Measurements from ENCODE around the gene CDKN1C. TPM values are rescaled to one million over a fixed set of nuclear protein-coding genes. Genes with fewer than 3 reads are reported as not detected.

Gene CDKN1C
- total and polyA plus RNA-seq, 4 donors, result 37.3 to 107 (median 58.6) TPM

DNA sequence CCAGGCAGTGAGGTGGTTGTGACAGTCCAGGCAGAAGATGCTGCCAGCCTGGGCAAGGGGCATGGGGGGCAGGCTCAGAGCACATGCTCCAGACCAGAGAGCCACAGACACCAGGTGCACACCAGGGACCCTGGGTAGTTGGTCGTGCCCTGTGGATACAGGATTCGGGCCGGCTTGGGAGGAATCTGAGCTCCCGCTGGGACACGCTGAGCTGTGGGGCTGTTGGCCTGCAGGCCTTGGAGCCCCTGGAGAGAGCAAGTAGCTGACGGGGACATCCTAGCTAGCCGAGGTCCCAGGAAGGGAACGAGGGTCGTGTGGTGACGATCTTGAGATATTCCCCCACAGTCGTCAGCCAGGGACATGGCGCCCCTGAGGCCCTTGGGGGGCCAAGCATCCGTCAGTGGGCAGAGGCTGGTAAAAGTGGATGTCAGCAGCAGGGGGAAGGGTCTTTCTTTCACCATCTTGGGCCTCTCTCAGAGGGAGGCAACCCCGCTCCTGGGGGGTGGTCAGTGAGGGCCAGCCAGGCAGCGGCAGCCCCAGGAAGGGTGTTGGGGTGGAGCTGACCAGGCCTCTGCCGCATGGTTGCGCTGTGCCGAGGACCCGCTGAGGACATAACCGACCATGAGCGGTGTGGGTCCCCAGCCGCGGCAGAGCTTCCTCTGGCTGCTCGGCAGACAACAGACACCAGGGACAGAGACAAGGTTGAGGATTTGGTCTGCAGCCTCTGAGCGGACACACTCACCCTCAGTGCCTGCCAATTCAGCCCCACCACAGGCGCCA, 44.0 kb downstream of the CDKN1C start:
- Histone ChIP-seq H3K4me1 (ENCODE audit: control insufficient read depth, insufficient read depth, low read length) (peaks cover 54% of the 10 kb centered on the region), H3K36me3 (ENCODE audit: control insufficient read depth, insufficient read depth, low read length) (no peaks in the 10 kb centered on the region)

DNA sequence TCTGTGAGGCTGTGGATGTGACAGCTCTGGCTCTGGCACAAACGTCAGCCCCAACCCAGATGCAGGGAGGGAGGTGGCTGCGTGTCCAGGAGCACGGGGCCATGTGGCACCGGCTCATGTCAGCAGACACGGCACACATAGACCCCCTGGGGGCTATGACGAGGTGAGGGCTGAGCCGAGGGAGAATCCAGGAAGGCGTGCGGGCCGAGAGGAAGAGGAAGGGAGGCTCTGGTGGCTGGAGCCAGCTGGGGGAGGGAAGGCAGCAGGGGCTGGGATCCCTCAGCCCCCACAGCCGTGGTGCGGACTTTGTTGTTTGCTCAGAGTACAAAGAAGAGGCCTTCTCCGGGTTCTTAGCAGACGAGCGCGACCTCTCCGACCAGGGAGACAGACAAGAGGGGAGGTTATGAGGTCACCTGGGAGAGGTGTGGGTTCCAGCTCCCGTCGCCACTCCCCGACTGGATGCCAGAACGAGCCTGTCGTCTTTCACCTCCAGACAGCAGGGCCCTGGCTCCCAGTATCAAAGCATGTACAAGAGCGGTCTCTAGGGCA, 46.1 kb downstream of the CDKN1C start:
- no peak overlapping the region for H3K27ac ChIP-seq (ENCODE audit: low read depth, low read length)
- H3K4me3 ChIP-seq (ENCODE audit: low read depth, low read length), result no peak overlapping the region
- 57% methylated on average over 23 of the region's 23 CpGs for WGBS (ENCODE audit: insufficient coverage)
- no peaks in the 10 kb centered on the region for H3K27me3 ChIP-seq (ENCODE audit: control insufficient read depth, insufficient read depth, low read length)
- no peaks in the 10 kb centered on the region for H3K36me3 ChIP-seq (ENCODE audit: control insufficient read depth, insufficient read depth, low read length)
- no peaks in the 10 kb centered on the region for H3K9me3 ChIP-seq (ENCODE audit: control insufficient read depth, insufficient read depth, low read length)
- no peak for DNase-seq (ENCODE audit: low read depth in 4 of 6, low spot score in 6 of 6)
- peaks cover 62% of the 10 kb centered on the region for H3K4me1 ChIP-seq (ENCODE audit: control insufficient read depth, insufficient read depth, low read length)

More for the DNA sequence above, 44.0 kb downstream of the CDKN1C start:
- DNase-seq (ENCODE audit: low read depth in 4 of 6, low spot score in 6 of 6), result no peak
- no peaks in the 10 kb centered on the region for H3K9me3 ChIP-seq (ENCODE audit: control insufficient read depth, insufficient read depth, low read length)
- 82% methylated on average over 26 of the region's 26 CpGs for WGBS (ENCODE audit: insufficient coverage)
- no peak overlapping the region for H3K4me3 ChIP-seq (ENCODE audit: low read depth, low read length)
- no peaks in the 10 kb centered on the region for H3K27me3 ChIP-seq (ENCODE audit: control insufficient read depth, insufficient read depth, low read length)
- H3K27ac ChIP-seq (ENCODE audit: low read depth, low read length), result no peak overlapping the region

DNA sequence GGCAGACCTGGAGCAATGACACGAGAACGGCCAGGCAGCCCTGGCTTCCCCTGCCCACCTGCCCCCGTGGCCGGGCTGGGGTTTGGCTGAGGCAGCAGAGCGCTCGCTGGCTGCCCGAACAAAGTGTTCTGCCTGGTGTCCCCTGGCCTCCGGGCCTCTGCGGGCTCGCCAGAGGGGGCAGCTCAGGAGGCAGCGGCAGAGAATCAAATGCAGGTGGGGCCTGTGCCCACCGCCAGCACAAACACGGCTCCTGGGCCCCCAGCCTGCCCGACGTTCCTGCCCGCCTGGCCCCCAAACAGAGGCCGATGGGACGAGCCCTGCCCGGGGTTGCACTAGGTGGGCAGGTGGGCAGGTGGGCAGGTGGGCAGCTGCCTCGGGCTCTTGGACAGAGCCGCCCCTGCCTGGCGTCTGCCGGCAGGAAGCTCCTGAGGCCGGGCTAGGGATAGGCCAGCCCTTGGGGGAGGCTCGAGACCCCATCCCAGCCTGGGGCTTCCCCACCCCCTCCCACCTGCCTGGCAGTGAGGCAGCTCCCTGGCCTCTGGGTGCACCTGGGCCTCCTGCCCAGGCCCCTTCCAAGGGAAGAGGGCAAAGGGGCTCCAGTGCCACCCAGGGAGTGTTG, 46.8 kb downstream of the CDKN1C start:
- Histone ChIP-seq H3K36me3 (ENCODE audit: control insufficient read depth, insufficient read depth, low read length) (no peaks in the 10 kb centered on the region), H3K9me3 (ENCODE audit: control insufficient read depth, insufficient read depth, low read length) (no peaks in the 10 kb centered on the region), H3K4me1 (ENCODE audit: control insufficient read depth, insufficient read depth, low read length) (peaks cover 62% of the 10 kb centered on the region), H3K27me3 (ENCODE audit: control insufficient read depth, insufficient read depth, low read length) (no peaks in the 10 kb centered on the region), H3K27ac (ENCODE audit: low read depth, low read length) (no peak overlapping the region), H3K4me3 (ENCODE audit: low read depth, low read length) (no peak overlapping the region)
- 90% methylated on average over 22 of the region's 25 CpGs for WGBS (ENCODE audit: insufficient coverage)
- no peak for DNase-seq (ENCODE audit: low read depth in 4 of 6, low spot score in 6 of 6)

DNA sequence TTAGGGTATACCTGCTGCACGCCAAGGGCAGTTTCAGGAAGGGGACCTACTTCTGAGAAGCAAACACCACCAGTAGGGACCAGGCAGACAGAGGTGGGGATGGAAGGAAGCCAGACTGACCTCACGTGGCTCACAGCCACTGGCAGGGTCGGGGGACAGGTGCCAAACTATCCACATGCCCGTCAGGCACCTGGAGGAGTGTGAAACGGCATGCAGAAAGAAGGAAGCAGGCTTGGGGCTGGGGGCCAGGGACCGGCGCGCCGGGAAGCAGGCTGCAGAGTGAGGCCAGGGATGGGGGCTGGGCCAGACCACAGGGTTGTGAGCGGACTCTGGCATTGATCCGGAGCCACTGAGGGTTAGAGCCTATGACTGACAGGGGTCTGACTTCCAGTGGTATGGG, 47.5 kb downstream of the CDKN1C start:
- no peak for DNase-seq (ENCODE audit: low read depth in 4 of 6, low spot score in 6 of 6)
- no peaks in the 10 kb centered on the region for H3K36me3 ChIP-seq (ENCODE audit: control insufficient read depth, insufficient read depth, low read length)
- H3K9me3 ChIP-seq (ENCODE audit: control insufficient read depth, insufficient read depth, low read length), result no peaks in the 10 kb centered on the region
- H3K27me3 ChIP-seq (ENCODE audit: control insufficient read depth, insufficient read depth, low read length), result no peaks in the 10 kb centered on the region
- H3K4me3 ChIP-seq (ENCODE audit: low read depth, low read length), result no peak overlapping the region
- peaks cover 59% of the 10 kb centered on the region for H3K4me1 ChIP-seq (ENCODE audit: control insufficient read depth, insufficient read depth, low read length)
- WGBS (ENCODE audit: insufficient coverage), result 73% methylated on average over 11 of the region's 11 CpGs
- no peak overlapping the region for H3K27ac ChIP-seq (ENCODE audit: low read depth, low read length)

DNA sequence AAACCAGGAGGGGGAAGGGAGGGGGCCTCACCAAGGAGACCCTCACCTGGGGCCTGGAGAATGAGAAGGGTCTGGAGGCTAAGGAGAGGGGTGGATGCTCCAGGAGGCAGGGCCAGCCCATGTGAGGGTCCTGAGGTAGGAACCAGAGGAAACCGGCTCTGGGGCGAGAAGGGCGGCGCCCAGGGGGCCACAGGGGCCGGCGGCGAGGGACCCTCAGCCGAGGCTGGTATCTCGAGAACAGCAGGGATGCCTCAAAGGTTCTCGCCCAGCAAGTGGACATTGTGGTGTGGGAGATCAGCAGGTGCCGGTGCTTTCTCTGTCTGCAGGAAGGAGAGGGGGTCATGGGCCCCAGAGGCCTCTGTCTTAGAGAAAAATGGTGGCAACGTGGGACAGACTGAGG, 47.9 kb downstream of the CDKN1C start:
- WGBS (ENCODE audit: insufficient coverage), result 77% methylated on average over 12 of the region's 12 CpGs

DNA sequence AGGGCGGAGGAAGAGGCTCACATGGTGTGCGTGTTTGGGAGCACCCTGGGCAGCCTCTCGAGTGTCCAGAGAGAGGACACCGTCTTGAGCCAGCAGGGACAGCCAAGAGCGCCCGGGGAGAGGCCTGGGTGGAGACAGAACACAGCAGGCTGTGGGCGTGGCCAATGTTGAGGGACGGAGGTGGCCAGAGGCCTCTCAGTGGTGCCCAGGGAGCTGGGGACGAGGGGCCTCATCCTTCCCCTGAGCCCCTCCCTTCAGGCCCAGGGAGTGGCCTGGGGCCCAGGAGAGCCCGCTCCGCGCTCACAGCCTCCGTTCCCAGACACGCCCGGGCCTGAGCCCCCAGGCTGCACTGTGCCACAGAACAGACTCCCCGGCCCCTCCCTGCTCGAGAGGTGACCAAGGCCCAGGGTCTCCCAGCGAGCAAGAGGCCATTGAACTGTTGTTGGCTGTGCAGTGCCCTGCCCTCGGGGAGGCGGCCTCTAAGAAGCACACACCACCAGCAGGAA, 48.4 kb downstream of the CDKN1C start:
- H3K4me3 ChIP-seq (ENCODE audit: low read depth, low read length), result no peak overlapping the region
- no peak overlapping the region for H3K27ac ChIP-seq (ENCODE audit: low read depth, low read length)
- H3K4me1 ChIP-seq (ENCODE audit: control insufficient read depth, insufficient read depth, low read length), result peaks cover 61% of the 10 kb centered on the region
- no peaks in the 10 kb centered on the region for H3K27me3 ChIP-seq (ENCODE audit: control insufficient read depth, insufficient read depth, low read length)
- H3K36me3 ChIP-seq (ENCODE audit: control insufficient read depth, insufficient read depth, low read length), result no peaks in the 10 kb centered on the region
- WGBS (ENCODE audit: insufficient coverage), result 56% methylated on average over 19 of the region's 20 CpGs
- no peaks in the 10 kb centered on the region for H3K9me3 ChIP-seq (ENCODE audit: control insufficient read depth, insufficient read depth, low read length)
- DNase-seq (ENCODE audit: low read depth in 4 of 6, low spot score in 6 of 6), result peak in 1 of 6 donors; percentile 44

More for the DNA sequence above, 47.9 kb downstream of the CDKN1C start:
- peaks cover 57% of the 10 kb centered on the region for H3K4me1 ChIP-seq (ENCODE audit: control insufficient read depth, insufficient read depth, low read length)
- DNase-seq (ENCODE audit: low read depth in 4 of 6, low spot score in 6 of 6), result no peak
- H3K36me3 ChIP-seq (ENCODE audit: control insufficient read depth, insufficient read depth, low read length), result no peaks in the 10 kb centered on the region
- H3K27ac ChIP-seq (ENCODE audit: low read depth, low read length), result no peak overlapping the region
- no peaks in the 10 kb centered on the region for H3K27me3 ChIP-seq (ENCODE audit: control insufficient read depth, insufficient read depth, low read length)
- H3K9me3 ChIP-seq (ENCODE audit: control insufficient read depth, insufficient read depth, low read length), result no peaks in the 10 kb centered on the region
- no peak overlapping the region for H3K4me3 ChIP-seq (ENCODE audit: low read depth, low read length)

DNA sequence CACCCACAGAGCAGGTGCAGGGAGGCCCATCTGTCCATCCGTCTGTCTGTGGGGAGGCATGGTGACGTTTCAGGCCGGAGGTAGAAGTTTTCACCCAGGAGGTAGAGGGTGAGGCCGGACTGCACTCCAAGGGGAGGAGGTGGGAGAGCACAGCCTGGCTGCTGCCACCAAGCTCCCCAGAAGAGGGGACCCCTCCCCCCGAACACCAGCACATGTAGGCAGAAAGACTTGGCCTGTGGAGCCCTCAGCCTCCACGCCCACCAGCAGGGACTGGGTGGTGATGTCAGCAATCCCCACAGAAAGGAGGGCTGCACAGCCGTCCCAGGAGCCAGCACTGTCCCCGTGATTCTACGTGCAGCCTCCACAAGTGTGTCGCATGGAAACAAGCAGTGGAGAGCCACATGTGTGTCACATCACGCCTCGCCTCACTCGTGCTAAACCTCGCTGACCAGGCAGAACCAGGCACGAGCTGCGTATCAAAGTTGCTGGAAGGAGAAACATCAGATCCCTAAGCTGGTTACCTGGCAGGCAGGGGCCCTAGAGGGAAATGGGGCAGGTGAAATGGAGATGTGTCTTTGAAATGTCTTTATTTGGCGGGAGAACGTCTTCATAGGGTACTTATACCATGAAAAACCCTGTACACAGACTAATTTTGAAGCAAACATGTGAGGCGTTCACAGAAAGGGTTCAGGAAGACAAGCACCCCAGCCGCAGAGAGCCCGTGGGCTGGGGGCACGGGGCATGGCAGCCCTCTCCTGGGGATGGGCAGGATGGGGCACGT, 49.1 kb downstream of the CDKN1C start:
- Histone ChIP-seq H3K27ac (ENCODE audit: low read depth, low read length) (no peak overlapping the region), H3K36me3 (ENCODE audit: control insufficient read depth, insufficient read depth, low read length) (no peaks in the 10 kb centered on the region), H3K9me3 (ENCODE audit: control insufficient read depth, insufficient read depth, low read length) (no peaks in the 10 kb centered on the region), H3K27me3 (ENCODE audit: control insufficient read depth, insufficient read depth, low read length) (no peaks in the 10 kb centered on the region), H3K4me3 (ENCODE audit: low read depth, low read length) (no peak overlapping the region), H3K4me1 (ENCODE audit: control insufficient read depth, insufficient read depth, low read length) (peaks cover 63% of the 10 kb centered on the region)
- 78% methylated on average over 16 of the region's 23 CpGs for WGBS (ENCODE audit: insufficient coverage)
- DNase-seq (ENCODE audit: low read depth in 4 of 6, low spot score in 6 of 6), result no peak

DNA sequence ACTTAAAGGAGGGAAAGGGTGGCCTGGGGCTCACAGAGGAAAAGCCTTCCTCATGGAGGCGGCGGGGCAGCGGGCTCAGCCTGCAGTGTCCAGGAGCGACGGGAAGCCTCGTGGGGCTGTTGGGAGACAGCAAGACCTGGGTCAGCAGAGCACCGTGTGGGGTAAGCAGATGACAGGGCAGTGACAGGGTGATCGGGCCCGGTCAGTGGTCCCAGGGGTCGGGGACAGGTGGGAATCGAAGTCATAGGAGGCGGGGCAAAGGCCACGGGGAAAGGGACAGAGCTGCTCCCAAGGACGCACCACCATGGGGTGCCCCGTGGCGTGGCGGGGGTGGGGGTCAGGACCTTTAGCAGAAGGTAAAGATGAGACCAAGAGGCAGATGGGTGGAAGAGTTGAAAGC, 49.8 kb downstream of the CDKN1C start:
- no peaks in the 10 kb centered on the region for H3K9me3 ChIP-seq (ENCODE audit: control insufficient read depth, insufficient read depth, low read length)
- 82% methylated on average over 17 of the region's 17 CpGs for WGBS (ENCODE audit: insufficient coverage)
- no peak overlapping the region for H3K27ac ChIP-seq (ENCODE audit: low read depth, low read length)
- no peak for DNase-seq (ENCODE audit: low read depth in 4 of 6, low spot score in 6 of 6)
- H3K27me3 ChIP-seq (ENCODE audit: control insufficient read depth, insufficient read depth, low read length), result no peaks in the 10 kb centered on the region
- H3K4me3 ChIP-seq (ENCODE audit: low read depth, low read length), result no peak overlapping the region
- no peaks in the 10 kb centered on the region for H3K36me3 ChIP-seq (ENCODE audit: control insufficient read depth, insufficient read depth, low read length)
- peaks cover 63% of the 10 kb centered on the region for H3K4me1 ChIP-seq (ENCODE audit: control insufficient read depth, insufficient read depth, low read length)

DNA sequence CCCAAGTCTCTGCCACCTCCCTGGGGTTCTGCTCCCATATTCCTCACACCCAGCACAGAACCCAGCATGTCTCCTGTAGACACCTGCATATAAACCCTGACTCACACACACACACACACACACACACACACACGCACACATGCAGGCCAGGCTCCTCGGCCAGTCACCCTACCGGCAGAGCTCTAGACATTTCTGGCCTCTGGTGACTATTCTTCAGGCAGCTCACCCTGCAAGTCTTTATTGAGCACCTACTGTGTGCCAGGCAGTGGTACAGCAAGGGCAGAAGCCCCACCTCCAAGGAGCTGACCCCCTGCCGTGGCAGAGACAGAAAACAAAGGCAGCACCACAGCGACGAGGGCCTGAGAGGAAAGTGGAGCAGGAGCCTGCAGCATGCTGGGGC, 50.3 kb downstream of the CDKN1C start:
- Histone ChIP-seq H3K27me3 (ENCODE audit: control insufficient read depth, insufficient read depth, low read length) (no peaks in the 10 kb centered on the region), H3K9me3 (ENCODE audit: control insufficient read depth, insufficient read depth, low read length) (no peaks in the 10 kb centered on the region), H3K4me1 (ENCODE audit: control insufficient read depth, insufficient read depth, low read length) (peaks cover 63% of the 10 kb centered on the region), H3K36me3 (ENCODE audit: control insufficient read depth, insufficient read depth, low read length) (no peaks in the 10 kb centered on the region), H3K4me3 (ENCODE audit: low read depth, low read length) (no peak overlapping the region), H3K27ac (ENCODE audit: low read depth, low read length) (no peak overlapping the region)
- peak in 1 of 6 donors; percentile 18 for DNase-seq (ENCODE audit: low read depth in 4 of 6, low spot score in 6 of 6)
- WGBS (ENCODE audit: insufficient coverage), result 52% methylated on average over 6 of the region's 6 CpGs

All from spinal cord (tissue), 10 donors.